ENCODE measurements around the gene TMEM116. TPM values are rescaled to one million over a fixed set of nuclear protein-coding genes. Genes with fewer than 3 reads are reported as not detected.
"Not testable (repeated sequence)": the region's sequence is repeated elsewhere in the genome, so short reads cannot be mapped to it uniquely, and the experiment has no call there.

The TMEM116 gene
- total RNA-seq, 1 donor = 20.4 TPM

GRCh38 chr12:111998015-111998414, 14.9 kb downstream of the TMEM116 start:
- TF ChIP-seq CTCF (IDR thresholded peaks at IDR 0.05; ENCODE audit: insufficient read depth, low read length) = no peak
- H3K4me3 ChIP-seq (ENCODE audit: low read depth, low read length) = no peak overlapping the region
- no peak for DNase-seq (ENCODE audit: low read depth)

- TF ChIP-seq CTCF (IDR thresholded peaks at IDR 0.05; ENCODE audit: insufficient read depth, low read length) = no peak
Observed at GRCh38 chr12:111997300-111997699, 15.7 kb downstream of the TMEM116 start.

GRCh38 chr12:111995782-111996480, 17.0 kb downstream of the TMEM116 start:
- no peak for DNase-seq (ENCODE audit: low read depth)
- TF ChIP-seq CTCF (IDR thresholded peaks at IDR 0.05; ENCODE audit: insufficient read depth, low read length) = no peak
- H3K4me3 ChIP-seq (ENCODE audit: low read depth, low read length) = no peak overlapping the region

More at GRCh38 chr12:111997300-111997699, 15.7 kb downstream of the TMEM116 start:
- no peak for DNase-seq (ENCODE audit: low read depth)
- no peak overlapping the region for H3K4me3 ChIP-seq (ENCODE audit: low read depth, low read length)

- H3K4me3 ChIP-seq (ENCODE audit: low read depth, low read length); DNase-seq (ENCODE audit: low read depth): not testable (repeated sequence)
Observed at GRCh38 chr12:111994211-111995111, 18.5 kb downstream of the TMEM116 start.

- no peak overlapping the region for H3K4me3 ChIP-seq (ENCODE audit: low read depth, low read length)
- no peak for TF ChIP-seq CTCF (IDR thresholded peaks at IDR 0.05; ENCODE audit: insufficient read depth, low read length)
- DNase-seq (ENCODE audit: low read depth) = no peak
Observed at GRCh38 chr12:111993292-111994150, 19.4 kb downstream of the TMEM116 start.

GRCh38 chr12:111992464-111992863, 20.5 kb downstream of the TMEM116 start:
- no peak for DNase-seq (ENCODE audit: low read depth)
- no peak for TF ChIP-seq CTCF (IDR thresholded peaks at IDR 0.05; ENCODE audit: insufficient read depth, low read length)
- H3K4me3 ChIP-seq (ENCODE audit: low read depth, low read length) = no peak overlapping the region

Data from fibroblast of the aortic adventitia (primary cell).